C1 segment of cervical spinal cord (tissue), 14 donors: ENCODE measurements around the gene C8G.

Source experiments
- DNase-seq, 14 donors: peaks; one replicate each; lab custom pipeline; 2025; lab: John Stamatoyannopoulos, UW

C8G gene

GRCh38 chr9:136941231-136942111 is 3.6 kb upstream of the C8G start:
- DNase-seq, result no peak

- DNase-seq, result no peak
These were observed 2.7 kb upstream of the C8G start for GRCh38 chr9:136942112-136942880.

- no peak for DNase-seq
These were observed 2.2 kb upstream of the C8G start for GRCh38 chr9:136942881-136943230.

- no peak for DNase-seq
These were observed 1.5 kb upstream of the C8G start for GRCh38 chr9:136943291-136944211.

- DNase-seq, result no peak
These were observed 878 bp upstream of the C8G start for GRCh38 chr9:136944212-136944518.

- DNase-seq, result no peak
These were observed 537 bp downstream of the C8G start for GRCh38 chr9:136945333-136946227.

GRCh38 chr9:136946228-136947027 is 1.4 kb downstream of the C8G start:
- peak in 2 of 14 donors; percentile 33 to 50 for DNase-seq

GRCh38 chr9:136947028-136947891 is 2.2 kb downstream of the C8G start:
- peak in 7 of 14 donors; percentile 29 to 76 (median 49) for DNase-seq

GRCh38 chr9:136947955-136948510 is 3.0 kb downstream of the C8G start:
- peak in 11 of 14 donors; percentile 30 to 77 (median 63) for DNase-seq

GRCh38 chr9:136949239-136949816 is 4.3 kb downstream of the C8G start:
- peak in 1 of 14 donors; percentile 67 for DNase-seq

GRCh38 chr9:136949817-136950655 is 5.0 kb downstream of the C8G start:
- peak; percentile 72 to 96 (median 92) for DNase-seq

- DNase-seq, result peak in 4 of 14 donors; percentile 46 to 63 (median 58)
These were observed 5.7 kb downstream of the C8G start for GRCh38 chr9:136950656-136951276.

- no peak for DNase-seq
These were observed 6.7 kb downstream of the C8G start, which contains the start of gene LCN12 for GRCh38 chr9:136951541-136952320. Gene LCN12, plus strand, starts transcription at chr9:136952273. Its CDS starts 55 bp downstream, at chr9:136952328.

- peak in 8 of 14 donors; percentile 24 to 75 (median 50) for DNase-seq
These were observed 7.3 kb downstream of the C8G start for GRCh38 chr9:136952321-136952850.
